ENCODE results near the gene BMPR1B. TPM values are rescaled to one million over a fixed set of nuclear protein-coding genes. Genes with fewer than 3 reads are reported as not detected.

The BMPR1B gene
- total RNA-seq, 1 experiment from 2014 or later, result 0.62 TPM

DNA sequence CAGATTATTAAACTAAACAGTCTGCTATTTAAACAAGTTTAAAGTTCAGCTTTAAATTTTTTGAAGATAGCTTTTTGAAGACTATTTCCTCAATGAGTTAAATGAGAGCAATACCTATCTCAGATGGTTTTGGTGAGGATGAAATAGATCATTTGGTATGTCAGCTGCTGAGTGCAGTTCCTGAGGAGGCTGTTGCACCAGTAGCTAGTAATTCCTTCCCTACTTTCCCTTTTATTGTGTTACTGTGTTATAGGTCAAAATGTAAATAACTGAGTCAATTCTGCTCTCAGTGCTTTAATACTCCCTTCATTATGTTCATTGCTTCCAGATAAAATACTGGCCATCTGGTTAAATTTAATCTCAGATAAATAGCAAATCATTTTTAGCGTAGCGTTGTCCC lies 48.6 kb downstream of the BMPR1B start:
- intact Hi-C loops (cut with micrococcal nuclease; ENCODE audit: unreplicated experiment) (no loop called here), in situ Hi-C loops (cut with HindIII; ENCODE audit: low pct_unique_long_range_greater_than_20kb, low sequenced_read_pairs) (no loop called here)

DNA sequence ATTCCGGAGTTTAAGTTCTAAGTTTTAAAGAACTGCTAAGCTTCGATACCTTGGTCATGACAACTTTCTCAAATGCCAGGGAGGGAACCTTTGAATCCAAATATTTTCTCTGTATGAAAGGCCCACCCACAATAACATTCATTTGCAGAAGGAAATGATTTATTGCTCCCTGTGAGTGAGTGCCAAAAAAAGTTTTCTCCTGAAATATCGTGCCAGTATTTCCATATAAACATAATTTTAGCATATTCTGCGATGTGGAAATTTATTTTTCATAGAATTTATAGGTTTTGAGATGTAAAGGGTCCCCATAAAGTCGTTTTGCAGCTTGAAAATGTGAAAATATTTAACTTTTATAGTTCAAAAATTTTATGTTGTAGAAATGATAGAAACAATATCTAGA lies 53.9 kb downstream of the BMPR1B start:
- Histone ChIP-seq H3K4me3 (ENCODE audit: low read depth in 2 of 2, low read length in 2 of 2) (no peak overlapping the region), H3K27me3 (ENCODE audit: control insufficient read depth, insufficient read depth, low read length) (no peaks in the 10 kb centered on the region), H3K9me3 (ENCODE audit: control insufficient read depth, insufficient read depth, low read depth, low read length) (no peaks in the 10 kb centered on the region), H3K36me3 (ENCODE audit: control insufficient read depth, insufficient read depth, low read length) (no peaks in the 10 kb centered on the region), H3K27ac (ENCODE audit: low read length) (no peak overlapping the region), H3K4me1 (ENCODE audit: control insufficient read depth, insufficient read depth, low read length) (no peaks in the 10 kb centered on the region)
- DNase-seq (ENCODE audit: low read depth, low spot score) (no peak), ATAC-seq (no peak)
- in situ Hi-C loops (cut with HindIII; ENCODE audit: low pct_unique_long_range_greater_than_20kb, low sequenced_read_pairs), result no loop called here
- no peak for TF ChIP-seq POLR2AphosphoS5 (IDR thresholded peaks at IDR 0.05; ENCODE audit: low read depth, low read length)
- TF ChIP-seq TCF7L2 (IDR thresholded peaks at IDR 0.05; ENCODE audit: low read depth, low read length), result no peak
- TF ChIP-seq, protein P1, sequence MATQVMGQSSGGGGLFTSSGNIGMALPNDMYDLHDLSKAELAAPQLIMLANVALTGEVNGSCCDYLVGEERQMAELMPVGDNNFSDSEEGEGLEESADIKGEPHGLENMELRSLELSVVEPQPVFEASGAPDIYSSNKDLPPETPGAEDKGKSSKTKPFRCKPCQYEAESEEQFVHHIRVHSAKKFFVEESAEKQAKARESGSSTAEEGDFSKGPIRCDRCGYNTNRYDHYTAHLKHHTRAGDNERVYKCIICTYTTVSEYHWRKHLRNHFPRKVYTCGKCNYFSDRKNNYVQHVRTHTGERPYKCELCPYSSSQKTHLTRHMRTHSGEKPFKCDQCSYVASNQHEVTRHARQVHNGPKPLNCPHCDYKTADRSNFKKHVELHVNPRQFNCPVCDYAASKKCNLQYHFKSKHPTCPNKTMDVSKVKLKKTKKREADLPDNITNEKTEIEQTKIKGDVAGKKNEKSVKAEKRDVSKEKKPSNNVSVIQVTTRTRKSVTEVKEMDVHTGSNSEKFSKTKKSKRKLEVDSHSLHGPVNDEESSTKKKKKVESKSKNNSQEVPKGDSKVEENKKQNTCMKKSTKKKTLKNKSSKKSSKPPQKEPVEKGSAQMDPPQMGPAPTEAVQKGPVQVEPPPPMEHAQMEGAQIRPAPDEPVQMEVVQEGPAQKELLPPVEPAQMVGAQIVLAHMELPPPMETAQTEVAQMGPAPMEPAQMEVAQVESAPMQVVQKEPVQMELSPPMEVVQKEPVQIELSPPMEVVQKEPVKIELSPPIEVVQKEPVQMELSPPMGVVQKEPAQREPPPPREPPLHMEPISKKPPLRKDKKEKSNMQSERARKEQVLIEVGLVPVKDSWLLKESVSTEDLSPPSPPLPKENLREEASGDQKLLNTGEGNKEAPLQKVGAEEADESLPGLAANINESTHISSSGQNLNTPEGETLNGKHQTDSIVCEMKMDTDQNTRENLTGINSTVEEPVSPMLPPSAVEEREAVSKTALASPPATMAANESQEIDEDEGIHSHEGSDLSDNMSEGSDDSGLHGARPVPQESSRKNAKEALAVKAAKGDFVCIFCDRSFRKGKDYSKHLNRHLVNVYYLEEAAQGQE (IDR thresholded peaks at IDR 0.05; ENCODE audit: insufficient read depth in 1 of 2, low read depth in 2 of 2, low read length in 1 of 2), result no peak
- TF ChIP-seq, protein P2, sequence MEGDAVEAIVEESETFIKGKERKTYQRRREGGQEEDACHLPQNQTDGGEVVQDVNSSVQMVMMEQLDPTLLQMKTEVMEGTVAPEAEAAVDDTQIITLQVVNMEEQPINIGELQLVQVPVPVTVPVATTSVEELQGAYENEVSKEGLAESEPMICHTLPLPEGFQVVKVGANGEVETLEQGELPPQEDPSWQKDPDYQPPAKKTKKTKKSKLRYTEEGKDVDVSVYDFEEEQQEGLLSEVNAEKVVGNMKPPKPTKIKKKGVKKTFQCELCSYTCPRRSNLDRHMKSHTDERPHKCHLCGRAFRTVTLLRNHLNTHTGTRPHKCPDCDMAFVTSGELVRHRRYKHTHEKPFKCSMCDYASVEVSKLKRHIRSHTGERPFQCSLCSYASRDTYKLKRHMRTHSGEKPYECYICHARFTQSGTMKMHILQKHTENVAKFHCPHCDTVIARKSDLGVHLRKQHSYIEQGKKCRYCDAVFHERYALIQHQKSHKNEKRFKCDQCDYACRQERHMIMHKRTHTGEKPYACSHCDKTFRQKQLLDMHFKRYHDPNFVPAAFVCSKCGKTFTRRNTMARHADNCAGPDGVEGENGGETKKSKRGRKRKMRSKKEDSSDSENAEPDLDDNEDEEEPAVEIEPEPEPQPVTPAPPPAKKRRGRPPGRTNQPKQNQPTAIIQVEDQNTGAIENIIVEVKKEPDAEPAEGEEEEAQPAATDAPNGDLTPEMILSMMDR (IDR thresholded peaks at IDR 0.05), result no peak
- no peak for TF ChIP-seq SIN3A (IDR thresholded peaks at IDR 0.05; ENCODE audit: borderline replicate concordance, insufficient read depth, low read depth, low read length)
- intact Hi-C loops (cut with micrococcal nuclease; ENCODE audit: unreplicated experiment), result no loop called here
- CTCF ChIA-PET, result no interaction called here
- POLR2A ChIA-PET, result no interaction called here
- no TSS peak for BruUV-seq (replicated peaks)

More for the DNA sequence above, 48.6 kb downstream of the BMPR1B start:
- no peak for ATAC-seq
- H3K4me3 ChIP-seq (ENCODE audit: low read depth in 2 of 2, low read length in 2 of 2), result no peak overlapping the region
- DNase-seq (ENCODE audit: low read depth, low spot score), result no peak
- no TSS peak for BruUV-seq (replicated peaks)
- H3K27me3 ChIP-seq (ENCODE audit: control insufficient read depth, insufficient read depth, low read length), result no peaks in the 10 kb centered on the region
- TF ChIP-seq POLR2AphosphoS5 (IDR thresholded peaks at IDR 0.05; ENCODE audit: low read depth, low read length), result no peak
- no peaks in the 10 kb centered on the region for H3K9me3 ChIP-seq (ENCODE audit: control insufficient read depth, insufficient read depth, low read depth, low read length)
- H3K27ac ChIP-seq (ENCODE audit: low read length), result no peak overlapping the region
- ChIA-PET CTCF (no interaction called here), POLR2A (no interaction called here)
- no peaks in the 10 kb centered on the region for H3K4me1 ChIP-seq (ENCODE audit: control insufficient read depth, insufficient read depth, low read length)
- no peaks in the 10 kb centered on the region for H3K36me3 ChIP-seq (ENCODE audit: control insufficient read depth, insufficient read depth, low read length)

DNA sequence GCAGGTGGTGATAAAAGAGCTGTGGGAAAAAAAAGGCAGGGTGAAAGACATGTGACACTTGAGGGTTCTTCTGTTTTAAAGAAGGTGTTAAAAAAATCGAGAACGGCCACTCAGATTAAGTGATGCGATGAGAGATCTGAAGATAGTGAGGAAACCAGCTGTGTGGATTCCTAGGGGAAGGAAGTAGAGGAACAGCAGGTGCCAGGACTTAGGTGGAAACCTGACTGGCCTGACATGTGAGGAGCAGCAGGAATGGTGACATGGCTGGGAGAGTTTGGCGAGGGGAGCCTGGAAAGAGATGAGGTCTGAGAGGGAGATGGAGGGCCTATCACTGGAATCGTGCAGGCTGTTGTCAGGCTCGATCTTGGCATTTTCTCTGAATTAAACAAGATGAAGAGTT lies 55.5 kb downstream of the BMPR1B start:
- no peak for ATAC-seq
- H3K27me3 ChIP-seq (ENCODE audit: control insufficient read depth, insufficient read depth, low read length), result no peaks in the 10 kb centered on the region
- no peak overlapping the region for H3K4me3 ChIP-seq (ENCODE audit: low read depth in 2 of 2, low read length in 2 of 2)
- intact Hi-C loops (cut with micrococcal nuclease; ENCODE audit: unreplicated experiment), result no loop called here
- BruUV-seq (replicated peaks), result no TSS peak
- H3K4me1 ChIP-seq (ENCODE audit: control insufficient read depth, insufficient read depth, low read length), result no peaks in the 10 kb centered on the region
- no peak for TF ChIP-seq SIN3A (IDR thresholded peaks at IDR 0.05; ENCODE audit: borderline replicate concordance, insufficient read depth, low read depth, low read length)
- DNase-seq (ENCODE audit: low read depth, low spot score), result no peak
- no peaks in the 10 kb centered on the region for H3K9me3 ChIP-seq (ENCODE audit: control insufficient read depth, insufficient read depth, low read depth, low read length)
- in situ Hi-C loops (cut with HindIII; ENCODE audit: low pct_unique_long_range_greater_than_20kb, low sequenced_read_pairs), result no loop called here
- no peaks in the 10 kb centered on the region for H3K36me3 ChIP-seq (ENCODE audit: control insufficient read depth, insufficient read depth, low read length)
- ChIA-PET POLR2A (no interaction called here), CTCF (no interaction called here)
- H3K27ac ChIP-seq (ENCODE audit: low read length), result no peak overlapping the region
